Liver (tissue), 9 donors: ENCODE data around the gene KIF5A. TPM values are rescaled to one million over a fixed set of nuclear protein-coding genes. Genes with fewer than 3 reads are reported as not detected.

Source experiments
- DNase-seq: peaks from one replicate; pipeline ENCODE4 v3.0.0-alpha.2; 2017; ENCODE audit warnings: low spot score
- H3K27ac ChIP-seq, 2 donors: one replicate each; pipeline ENCODE4 v1.7.0; 2013; ENCODE audit warnings: inconsistent platforms in 2 of 2, low read length in 2 of 2, control low read depth in 1 of 2, low read depth in 1 of 2, mild to moderate bottlenecking in 1 of 2
- H3K27me3 ChIP-seq, 4 donors: one replicate each; pipeline versions ENCODE4 v1.6.1 to v1.7.0; 2013; ENCODE audit warnings: low read length in 3 of 4, inconsistent platforms in 1 of 4, mild to moderate bottlenecking in 1 of 4, moderate library complexity in 1 of 4; ENCODE audit not compliant: control insufficient read depth in 4 of 4, insufficient read depth in 4 of 4
- H3K36me3 ChIP-seq, 4 donors: one replicate each; pipeline versions ENCODE4 v1.6.1 to v1.7.0; 2013; ENCODE audit warnings: low read length in 3 of 4, mild to moderate bottlenecking in 3 of 4, low read depth in 1 of 4, moderate library complexity in 1 of 4; ENCODE audit not compliant: control insufficient read depth in 4 of 4, insufficient read depth in 3 of 4
- H3K4me1 ChIP-seq, 4 donors: one replicate each; pipeline versions ENCODE4 v1.6.1 to v1.7.0; 2013; ENCODE audit warnings: low read length in 3 of 4, mild to moderate bottlenecking in 3 of 4, moderate library complexity in 1 of 4; ENCODE audit not compliant: control insufficient read depth in 4 of 4, insufficient read depth in 4 of 4
- H3K4me3 ChIP-seq, 3 donors: one replicate each; pipeline versions ENCODE4 v1.6.1 to v1.7.0; 2013; ENCODE audit warnings: low read length in 3 of 3, control low read depth in 1 of 3, low read depth in 1 of 3, mild to moderate bottlenecking in 1 of 3
- H3K9ac ChIP-seq, 2 donors: one replicate each; pipeline ENCODE4 v1.7.0; 2013; ENCODE audit warnings: low read length in 2 of 2, mild to moderate bottlenecking in 2 of 2, moderate library complexity in 2 of 2, control low read depth in 1 of 2, low read depth in 1 of 2
- H3K9me3 ChIP-seq, 4 donors: one replicate each; pipeline versions ENCODE4 v1.6.1 to v1.7.0; 2013; ENCODE audit warnings: low read length in 3 of 4; ENCODE audit not compliant: control insufficient read depth in 4 of 4
- EGR1 ChIP-seq, 2 donors: IDR thresholded peaks; 2 replicates each; pipeline ENCODE4 v1.6.1; 2016 to 2018; ENCODE audit warnings: antibody characterized with exemption in 2 of 2, low read depth in 2 of 2
- FOXA1 ChIP-seq: IDR thresholded peaks from 2 replicates; pipeline ENCODE4 v1.6.1; 2016; ENCODE audit warnings: antibody characterized with exemption
- FOXA2 ChIP-seq: IDR thresholded peaks from 2 replicates; pipeline ENCODE4 v1.6.1; 2016; ENCODE audit warnings: antibody characterized with exemption
- GABPA ChIP-seq, 2 donors: IDR thresholded peaks in 1 of 2; conservative IDR thresholded peaks in 1 of 2; 2 replicates each; pipeline ENCODE4 v1.6.1; 2016; ENCODE audit warnings: antibody characterized with exemption in 2 of 2, mild to moderate bottlenecking in 1 of 2, moderate library complexity in 1 of 2
- HNF4G ChIP-seq: IDR thresholded peaks from 2 replicates; pipeline ENCODE4 v1.6.1; 2016; ENCODE audit warnings: antibody characterized with exemption
- JUND ChIP-seq, 2 donors: IDR thresholded peaks; 2 replicates each; pipeline ENCODE4 v1.6.1; 2016; ENCODE audit warnings: antibody characterized with exemption in 2 of 2
- NR2F2 ChIP-seq: IDR thresholded peaks from 2 replicates; pipeline ENCODE4 v1.6.1; 2016; ENCODE audit warnings: antibody characterized with exemption
- RAD21 ChIP-seq, 2 donors: IDR thresholded peaks; 2 replicates each; pipeline ENCODE4 v1.6.1; 2016; ENCODE audit warnings: antibody characterized with exemption in 2 of 2, mild to moderate bottlenecking in 2 of 2
- RXRA ChIP-seq, 2 donors: IDR thresholded peaks; 2 replicates each; pipeline ENCODE4 v1.6.1; 2017 to 2018; ENCODE audit warnings: antibody characterized with exemption in 2 of 2, mild to moderate bottlenecking in 1 of 2
- SP1 ChIP-seq: IDR thresholded peaks from 2 replicates; pipeline ENCODE4 v1.6.1; 2018; ENCODE audit warnings: antibody characterized with exemption, mild to moderate bottlenecking
- TAF1 ChIP-seq: conservative IDR thresholded peaks from 2 replicates; pipeline ENCODE4 v1.6.1; 2016; ENCODE audit warnings: antibody characterized with exemption, mild to moderate bottlenecking
- YY1 ChIP-seq: IDR thresholded peaks from 2 replicates; pipeline ENCODE4 v1.6.1; 2016; ENCODE audit warnings: antibody characterized with exemption, mild to moderate bottlenecking
- WGBS: extraction: QIAGEN DNeasy Blood & Tissue Kit; methylation state at CpG from one replicate; pipeline ENCODE4 v1.1.7; 2013; 5-methylcytosine and 5-hydroxymethylcytosine counted together
- polyA plus RNA-seq, 2 donors: library from polyadenylated mRNA; stranded (reverse) in 1 of 2; unstranded in 1 of 2; fragments of 200-250 nt in 1 of 2; fragments of >200 nt in 1 of 2; fragmentation: Nextera tagmentation in 1 of 2; extraction: Ambion mirVana in 1 of 2; gene quantifications; one replicate each; pipeline versions ENCODE4 v1.2.1 to v1.2.3, GENCODE V29; 2013 to 2015
- total RNA-seq, 2 donors: library from RNA; depleted of rRNA; stranded (reverse); fragments of >200 nt; gene quantifications; one replicate each; pipeline ENCODE4 v1.2.3, GENCODE V29; 2014
- TF ChIP-seq, protein P1 (sequence below): IDR thresholded peaks from 2 replicates; pipeline ENCODE4 v1.6.1; 2016; ENCODE audit warnings: antibody characterized with exemption
- TF ChIP-seq, protein P2 (sequence below): fragments of 150-350 bp; IDR thresholded peaks from 2 replicates; pipeline ENCODE4 v1.5.1; 2017; ENCODE audit warnings: improper control_type of control experiment, low read depth, low read length; ENCODE audit not compliant: missing input control
- TF ChIP-seq, protein P3 (sequence below): IDR thresholded peaks from 2 replicates; pipeline ENCODE4 v1.6.1; 2016; ENCODE audit warnings: antibody characterized with exemption
- TF ChIP-seq, protein P4 (sequence below): IDR thresholded peaks from 2 replicates; pipeline ENCODE4 v1.6.1; 2016; ENCODE audit warnings: antibody characterized with exemption, mild to moderate bottlenecking
- donor health status: healthy.
- donor health status: healthy.
- donor health status: healthy.
- donor health status: healthy.
- donor health status: healthy.

Gene KIF5A
- total and polyA plus RNA-seq, 4 donors, result 0.01 to 0.42 TPM; not detected in 2

DNA sequence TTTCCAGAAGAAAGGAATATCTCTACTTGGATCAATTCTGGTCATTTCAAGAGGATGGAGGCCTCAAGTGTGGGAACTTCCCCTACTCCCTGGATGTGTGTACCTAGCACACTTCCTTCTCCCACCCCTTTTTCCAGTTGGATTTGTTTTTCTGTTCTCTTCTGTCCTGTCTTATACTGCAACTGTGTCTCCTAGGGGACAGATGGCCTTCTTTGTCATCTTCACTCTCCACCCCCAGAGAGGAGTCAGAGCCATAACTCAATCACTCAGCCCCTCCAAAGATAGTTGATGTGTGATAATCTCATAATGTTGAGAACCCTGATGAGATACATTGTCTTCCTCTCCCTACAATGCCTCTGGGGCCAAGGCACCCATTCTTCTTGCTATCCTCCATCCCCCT lies 52.7 kb downstream of the KIF5A start:
- Histone ChIP-seq H3K9ac (no peak overlapping the region), H3K9me3 (no peaks in the 10 kb centered on the region), H3K4me3 (no peak overlapping the region), H3K27ac (no peak overlapping the region), H3K27me3 (peaks cover 0 to 6% (median 2%) of the 10 kb centered on the region in 4 donors), H3K4me1 (no peaks in the 10 kb centered on the region), H3K36me3 (peaks cover 2 to 40% (median 15%) of the 10 kb centered on the region in 4 donors)
- no peak for TF ChIP-seq HNF4G
- TF ChIP-seq, protein P1, sequence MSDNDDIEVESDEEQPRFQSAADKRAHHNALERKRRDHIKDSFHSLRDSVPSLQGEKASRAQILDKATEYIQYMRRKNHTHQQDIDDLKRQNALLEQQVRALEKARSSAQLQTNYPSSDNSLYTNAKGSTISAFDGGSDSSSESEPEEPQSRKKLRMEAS, result no peak
- TF ChIP-seq EGR1 (IDR thresholded peaks at IDR 0.05; ENCODE audit: low read depth in 2 of 2), result no peak
- no peak for TF ChIP-seq FOXA2
- no peak for TF ChIP-seq RXRA (IDR thresholded peaks at IDR 0.05)
- no peak for TF ChIP-seq GABPA (IDR thresholded peaks at IDR 0.05 in 1 of 2, conservative IDR thresholded peaks at IDR 0.05 in 1 of 2)
- TF ChIP-seq, protein P2, sequence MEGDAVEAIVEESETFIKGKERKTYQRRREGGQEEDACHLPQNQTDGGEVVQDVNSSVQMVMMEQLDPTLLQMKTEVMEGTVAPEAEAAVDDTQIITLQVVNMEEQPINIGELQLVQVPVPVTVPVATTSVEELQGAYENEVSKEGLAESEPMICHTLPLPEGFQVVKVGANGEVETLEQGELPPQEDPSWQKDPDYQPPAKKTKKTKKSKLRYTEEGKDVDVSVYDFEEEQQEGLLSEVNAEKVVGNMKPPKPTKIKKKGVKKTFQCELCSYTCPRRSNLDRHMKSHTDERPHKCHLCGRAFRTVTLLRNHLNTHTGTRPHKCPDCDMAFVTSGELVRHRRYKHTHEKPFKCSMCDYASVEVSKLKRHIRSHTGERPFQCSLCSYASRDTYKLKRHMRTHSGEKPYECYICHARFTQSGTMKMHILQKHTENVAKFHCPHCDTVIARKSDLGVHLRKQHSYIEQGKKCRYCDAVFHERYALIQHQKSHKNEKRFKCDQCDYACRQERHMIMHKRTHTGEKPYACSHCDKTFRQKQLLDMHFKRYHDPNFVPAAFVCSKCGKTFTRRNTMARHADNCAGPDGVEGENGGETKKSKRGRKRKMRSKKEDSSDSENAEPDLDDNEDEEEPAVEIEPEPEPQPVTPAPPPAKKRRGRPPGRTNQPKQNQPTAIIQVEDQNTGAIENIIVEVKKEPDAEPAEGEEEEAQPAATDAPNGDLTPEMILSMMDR, result no peak
- no peak for TF ChIP-seq JUND (IDR thresholded peaks at IDR 0.05)
- TF ChIP-seq TAF1, result no peak
- DNase-seq, result no peak

DNA sequence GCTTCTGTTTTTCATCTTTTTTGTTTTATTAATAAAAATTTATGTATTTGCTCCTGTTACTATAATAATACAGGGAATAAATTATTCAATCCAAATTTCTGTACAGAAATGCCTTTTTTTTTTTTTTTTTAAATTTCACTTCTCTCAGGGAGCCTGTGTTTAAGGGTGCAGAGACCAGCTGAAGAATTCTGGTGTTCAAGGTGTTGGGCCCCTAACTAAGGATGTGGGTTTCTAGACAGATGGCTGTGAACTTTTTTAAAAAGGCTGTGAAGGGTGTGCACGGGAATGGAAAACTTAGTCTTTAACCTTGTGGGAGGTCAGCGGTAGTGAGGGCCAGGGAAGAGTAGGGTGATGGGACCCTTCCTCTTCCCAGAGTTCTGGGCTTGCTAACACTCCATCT lies 53.5 kb downstream of the KIF5A start:
- no peaks in the 10 kb centered on the region for H3K4me1 ChIP-seq
- H3K9ac ChIP-seq, result no peak overlapping the region
- peaks cover 0 to 6% (median 2%) of the 10 kb centered on the region in 4 donors for H3K27me3 ChIP-seq
- H3K9me3 ChIP-seq, result no peaks in the 10 kb centered on the region
- no peak for DNase-seq
- H3K4me3 ChIP-seq, result no peak overlapping the region
- TF ChIP-seq TAF1, result no peak
- no peak overlapping the region for H3K27ac ChIP-seq
- 72% methylated on average over 2 of the region's 2 CpGs for WGBS
- peaks cover 2 to 37% (median 13%) of the 10 kb centered on the region in 4 donors for H3K36me3 ChIP-seq

DNA sequence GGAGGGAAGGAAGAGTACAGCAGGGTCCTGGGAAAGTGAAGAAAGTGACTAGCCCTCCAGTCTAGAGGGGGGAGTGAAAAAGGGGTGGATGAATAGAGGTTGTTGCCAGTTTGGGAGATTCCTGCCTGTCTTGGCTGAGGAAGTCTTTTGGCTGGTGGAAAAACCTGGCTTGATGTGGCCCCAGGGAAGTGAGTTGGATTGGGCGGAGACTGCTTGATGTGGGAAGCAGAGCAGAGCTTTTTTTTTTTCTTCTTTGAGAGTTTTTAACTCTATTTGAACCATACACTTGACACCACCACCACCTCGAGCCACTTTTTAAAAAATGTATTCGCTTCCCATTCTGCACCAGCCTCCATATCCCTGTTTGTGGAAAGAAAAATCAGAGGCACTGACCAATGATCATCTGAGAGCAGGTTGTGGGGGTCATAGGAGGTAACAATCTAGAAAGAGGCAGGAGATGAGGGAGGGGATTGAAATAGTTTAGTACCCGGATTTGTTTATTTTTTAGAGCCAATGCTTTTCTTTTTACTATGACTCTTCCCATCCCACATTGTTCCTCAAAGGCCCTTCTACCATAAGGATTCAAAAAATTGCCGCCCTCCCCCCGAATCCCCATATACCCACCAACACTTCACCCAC lies 54.1 kb downstream of the KIF5A start:
- H3K9ac ChIP-seq, result no peak overlapping the region
- H3K36me3 ChIP-seq, result peaks cover 2 to 36% (median 12%) of the 10 kb centered on the region in 4 donors
- H3K9me3 ChIP-seq, result no peaks in the 10 kb centered on the region
- H3K27ac ChIP-seq, result peak overlapping the region; percentile 17 to 50
- DNase-seq, result no peak
- peaks cover 0 to 6% (median 2%) of the 10 kb centered on the region in 4 donors for H3K27me3 ChIP-seq
- H3K4me1 ChIP-seq, result no peaks in the 10 kb centered on the region
- WGBS, result 45% methylated on average over 6 of the region's 6 CpGs
- peak overlapping the region in 1 of 3 donors; percentile 50 for H3K4me3 ChIP-seq
- TF ChIP-seq NR2F2, result no peak
- TF ChIP-seq HNF4G, result no peak
- TF ChIP-seq, protein P3, sequence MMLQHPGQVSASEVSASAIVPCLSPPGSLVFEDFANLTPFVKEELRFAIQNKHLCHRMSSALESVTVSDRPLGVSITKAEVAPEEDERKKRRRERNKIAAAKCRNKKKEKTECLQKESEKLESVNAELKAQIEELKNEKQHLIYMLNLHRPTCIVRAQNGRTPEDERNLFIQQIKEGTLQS, result no peak
- TF ChIP-seq FOXA2, result no peak
- TF ChIP-seq, protein P4, sequence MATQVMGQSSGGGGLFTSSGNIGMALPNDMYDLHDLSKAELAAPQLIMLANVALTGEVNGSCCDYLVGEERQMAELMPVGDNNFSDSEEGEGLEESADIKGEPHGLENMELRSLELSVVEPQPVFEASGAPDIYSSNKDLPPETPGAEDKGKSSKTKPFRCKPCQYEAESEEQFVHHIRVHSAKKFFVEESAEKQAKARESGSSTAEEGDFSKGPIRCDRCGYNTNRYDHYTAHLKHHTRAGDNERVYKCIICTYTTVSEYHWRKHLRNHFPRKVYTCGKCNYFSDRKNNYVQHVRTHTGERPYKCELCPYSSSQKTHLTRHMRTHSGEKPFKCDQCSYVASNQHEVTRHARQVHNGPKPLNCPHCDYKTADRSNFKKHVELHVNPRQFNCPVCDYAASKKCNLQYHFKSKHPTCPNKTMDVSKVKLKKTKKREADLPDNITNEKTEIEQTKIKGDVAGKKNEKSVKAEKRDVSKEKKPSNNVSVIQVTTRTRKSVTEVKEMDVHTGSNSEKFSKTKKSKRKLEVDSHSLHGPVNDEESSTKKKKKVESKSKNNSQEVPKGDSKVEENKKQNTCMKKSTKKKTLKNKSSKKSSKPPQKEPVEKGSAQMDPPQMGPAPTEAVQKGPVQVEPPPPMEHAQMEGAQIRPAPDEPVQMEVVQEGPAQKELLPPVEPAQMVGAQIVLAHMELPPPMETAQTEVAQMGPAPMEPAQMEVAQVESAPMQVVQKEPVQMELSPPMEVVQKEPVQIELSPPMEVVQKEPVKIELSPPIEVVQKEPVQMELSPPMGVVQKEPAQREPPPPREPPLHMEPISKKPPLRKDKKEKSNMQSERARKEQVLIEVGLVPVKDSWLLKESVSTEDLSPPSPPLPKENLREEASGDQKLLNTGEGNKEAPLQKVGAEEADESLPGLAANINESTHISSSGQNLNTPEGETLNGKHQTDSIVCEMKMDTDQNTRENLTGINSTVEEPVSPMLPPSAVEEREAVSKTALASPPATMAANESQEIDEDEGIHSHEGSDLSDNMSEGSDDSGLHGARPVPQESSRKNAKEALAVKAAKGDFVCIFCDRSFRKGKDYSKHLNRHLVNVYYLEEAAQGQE, result no peak
- no peak for TF ChIP-seq RAD21 (IDR thresholded peaks at IDR 0.05)
- TF ChIP-seq FOXA1, result no peak
- TF ChIP-seq EGR1 (IDR thresholded peaks at IDR 0.05; ENCODE audit: low read depth in 2 of 2), result no peak
- TF ChIP-seq YY1, result no peak
- TF ChIP-seq RXRA (IDR thresholded peaks at IDR 0.05), result no peak
- TF ChIP-seq JUND (IDR thresholded peaks at IDR 0.05), result no peak
- TF ChIP-seq, protein P2, result no peak
- no peak for TF ChIP-seq TAF1
- no peak for TF ChIP-seq SP1
- TF ChIP-seq, protein P1, result no peak
- no peak for TF ChIP-seq GABPA (IDR thresholded peaks at IDR 0.05 in 1 of 2, conservative IDR thresholded peaks at IDR 0.05 in 1 of 2)
